Measurements from ENCODE around the gene MGMT.

The MGMT gene

DNA sequence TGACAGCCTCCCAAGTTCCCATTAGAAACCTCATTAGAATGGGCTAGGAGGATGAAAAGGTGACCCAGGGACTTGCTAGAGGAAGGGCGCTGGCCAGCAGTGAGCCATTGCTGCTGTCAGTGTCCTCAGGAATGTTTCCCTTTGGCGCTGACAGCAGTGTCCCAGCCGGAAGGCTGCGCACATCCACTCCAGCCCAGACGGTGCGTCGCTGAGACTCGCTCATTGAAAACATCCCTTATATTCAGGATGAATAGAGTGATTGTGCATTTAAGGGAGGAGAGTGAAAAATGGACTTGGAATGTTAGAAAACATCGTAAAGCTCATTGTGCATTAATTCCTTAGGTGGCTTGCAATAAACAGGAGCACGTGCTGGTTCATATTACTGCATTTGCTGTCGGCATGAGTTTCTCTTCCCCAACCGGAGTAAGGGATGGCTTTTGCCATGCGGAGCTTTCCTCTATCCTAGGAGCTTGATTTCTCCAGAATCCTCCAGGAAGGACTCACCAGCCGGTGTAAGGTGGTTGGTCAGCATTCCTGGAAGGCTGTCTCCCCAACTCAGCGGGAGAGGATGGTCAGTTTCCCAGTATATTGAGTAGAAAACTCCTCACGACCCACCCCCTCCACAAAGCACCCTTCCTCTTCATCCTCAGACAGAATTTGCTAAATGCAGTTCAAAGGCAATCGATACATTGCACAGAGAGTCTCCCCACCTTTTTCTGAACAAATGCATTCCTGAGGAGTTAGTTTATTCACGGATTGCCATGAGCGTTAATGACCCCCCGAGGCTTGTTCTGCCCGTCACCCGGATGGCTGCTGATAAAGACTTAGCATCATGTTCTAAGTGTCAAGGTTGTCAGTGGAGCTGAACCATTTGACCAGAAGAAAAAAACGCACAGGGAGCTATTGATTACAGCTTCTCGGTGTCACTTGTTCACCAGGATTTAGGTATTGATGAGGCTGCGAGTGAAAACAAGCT, 295.2 kb downstream of the MGMT start:
- no peak for ATAC-seq
- no peak for DNase-seq

DNA sequence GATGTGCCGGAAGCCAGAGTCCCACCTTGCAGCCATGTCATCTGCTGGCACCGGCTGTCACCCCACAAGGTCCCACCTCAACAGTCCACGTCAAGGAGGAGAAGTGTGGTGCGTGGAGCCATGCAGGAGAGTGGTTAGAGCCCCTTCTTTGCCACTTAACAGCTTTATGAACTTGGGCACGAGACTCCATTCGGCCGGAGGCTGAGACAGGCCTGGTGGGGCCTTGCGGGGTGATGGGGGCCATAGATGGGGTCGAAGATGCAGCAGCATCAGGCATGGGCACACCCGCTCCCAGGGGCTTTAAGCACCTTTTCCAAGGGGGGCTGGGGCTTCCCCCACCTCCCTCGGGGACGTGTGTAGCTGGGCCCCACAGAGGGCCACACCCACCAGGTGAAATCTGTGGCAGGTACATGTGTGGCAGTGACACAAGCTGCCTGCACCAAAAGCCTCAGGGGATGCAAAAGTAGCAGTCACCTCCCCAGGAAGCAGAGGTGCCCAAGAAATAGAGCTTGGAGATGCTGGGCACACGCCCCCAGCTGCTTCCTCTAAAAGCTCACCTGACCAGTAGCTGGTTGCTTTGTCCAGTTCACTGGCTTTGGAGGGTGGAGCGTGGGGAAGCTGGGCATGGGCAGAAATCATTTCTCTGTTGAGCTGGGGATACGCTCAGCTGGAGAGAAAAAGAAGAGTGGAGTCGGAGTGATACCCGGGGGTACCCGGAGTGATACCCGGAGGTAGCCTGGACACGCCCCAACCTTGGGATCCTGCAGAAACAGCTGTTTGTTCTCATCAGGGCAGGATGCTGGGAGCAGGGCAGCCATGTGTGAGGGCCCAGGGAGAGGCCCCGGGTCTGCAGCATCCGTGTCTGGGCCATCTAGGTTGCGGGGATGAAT, 297.2 kb downstream of the MGMT start:
- DNase-seq = no peak
- no peak for ATAC-seq

DNA sequence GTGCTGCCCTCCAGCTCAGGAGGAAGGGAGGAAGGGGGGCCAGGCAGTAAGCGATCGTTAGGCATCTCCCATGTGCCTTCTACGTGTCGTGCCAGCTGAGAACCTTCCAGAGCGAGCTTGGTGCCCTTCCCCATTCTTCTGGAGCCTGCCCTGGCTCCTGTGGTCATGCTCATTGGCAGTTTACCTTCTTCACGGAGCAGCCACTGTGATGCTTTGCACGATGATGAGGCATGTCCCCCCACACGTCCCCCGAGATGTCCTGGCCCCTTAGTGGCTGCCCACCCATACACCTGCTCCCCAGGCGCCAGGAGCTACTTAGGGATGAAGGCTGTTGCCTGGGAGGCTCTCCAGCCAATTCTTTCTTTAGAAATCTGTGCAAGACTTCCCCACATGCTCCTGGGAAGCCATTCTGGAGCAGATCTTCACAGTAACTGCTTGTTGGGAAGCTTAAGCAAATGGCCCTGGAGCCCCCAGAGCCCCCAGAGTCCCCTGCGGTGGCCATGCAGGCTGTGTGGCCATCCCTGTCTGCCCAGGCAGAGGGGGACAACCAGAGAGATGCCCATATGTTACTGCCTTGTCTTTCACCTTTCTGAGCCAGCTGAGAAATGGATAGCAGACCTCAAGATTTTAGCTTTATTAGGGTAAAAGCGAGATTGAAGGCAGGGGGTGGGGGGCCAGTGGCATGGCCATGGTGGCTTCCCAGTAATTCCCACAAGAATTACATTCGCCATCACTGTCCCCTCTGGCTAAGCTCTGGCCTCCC, 298.0 kb downstream of the MGMT start:
- DNase-seq (no peak), ATAC-seq (no peak)

GRCh38 chr10:129765664-129766550, 298.9 kb downstream of the MGMT start:
- DNase-seq = no peak
- ATAC-seq = no peak

DNA sequence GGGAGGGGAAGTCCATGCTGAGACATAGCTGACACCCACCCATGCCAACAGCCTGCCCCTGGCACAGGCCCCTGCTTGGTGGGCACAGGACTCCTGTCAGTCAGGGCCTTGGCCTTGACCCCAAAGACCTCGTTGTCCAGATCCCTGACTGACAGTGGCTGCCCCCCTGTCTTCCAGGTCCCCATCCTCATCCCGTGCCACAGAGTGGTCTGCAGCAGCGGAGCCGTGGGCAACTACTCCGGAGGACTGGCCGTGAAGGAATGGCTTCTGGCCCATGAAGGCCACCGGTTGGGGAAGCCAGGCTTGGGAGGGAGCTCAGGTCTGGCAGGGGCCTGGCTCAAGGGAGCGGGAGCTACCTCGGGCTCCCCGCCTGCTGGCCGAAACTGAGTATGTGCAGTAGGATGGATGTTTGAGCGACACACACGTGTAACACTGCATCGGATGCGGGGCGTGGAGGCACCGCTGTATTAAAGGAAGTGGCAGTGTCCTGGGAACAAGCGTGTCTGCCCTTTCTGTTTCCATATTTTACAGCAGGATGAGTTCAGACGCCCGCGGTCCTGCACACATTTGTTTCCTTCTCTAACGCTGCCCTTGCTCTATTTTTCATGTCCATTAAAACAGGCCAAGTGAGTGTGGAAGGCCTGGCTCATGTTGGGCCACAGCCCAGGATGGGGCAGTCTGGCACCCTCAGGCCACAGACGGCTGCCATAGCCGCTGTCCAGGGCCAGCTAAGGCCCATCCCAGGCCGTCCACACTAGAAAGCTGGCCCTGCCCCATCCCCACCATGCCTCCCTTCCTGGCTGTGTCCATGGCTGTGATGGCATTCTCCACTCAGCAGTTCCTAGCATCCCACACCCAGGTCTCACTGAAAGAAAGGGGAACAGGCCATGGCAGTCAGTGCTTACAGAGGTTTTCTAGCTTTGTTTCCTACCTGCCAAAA, 299.8 kb downstream of the MGMT start:
- ATAC-seq (no peak), DNase-seq (no peak)

GRCh38 chr10:129767751-129768150, 300.7 kb downstream of the MGMT start:
- ATAC-seq (no peak), DNase-seq (no peak)

DNA sequence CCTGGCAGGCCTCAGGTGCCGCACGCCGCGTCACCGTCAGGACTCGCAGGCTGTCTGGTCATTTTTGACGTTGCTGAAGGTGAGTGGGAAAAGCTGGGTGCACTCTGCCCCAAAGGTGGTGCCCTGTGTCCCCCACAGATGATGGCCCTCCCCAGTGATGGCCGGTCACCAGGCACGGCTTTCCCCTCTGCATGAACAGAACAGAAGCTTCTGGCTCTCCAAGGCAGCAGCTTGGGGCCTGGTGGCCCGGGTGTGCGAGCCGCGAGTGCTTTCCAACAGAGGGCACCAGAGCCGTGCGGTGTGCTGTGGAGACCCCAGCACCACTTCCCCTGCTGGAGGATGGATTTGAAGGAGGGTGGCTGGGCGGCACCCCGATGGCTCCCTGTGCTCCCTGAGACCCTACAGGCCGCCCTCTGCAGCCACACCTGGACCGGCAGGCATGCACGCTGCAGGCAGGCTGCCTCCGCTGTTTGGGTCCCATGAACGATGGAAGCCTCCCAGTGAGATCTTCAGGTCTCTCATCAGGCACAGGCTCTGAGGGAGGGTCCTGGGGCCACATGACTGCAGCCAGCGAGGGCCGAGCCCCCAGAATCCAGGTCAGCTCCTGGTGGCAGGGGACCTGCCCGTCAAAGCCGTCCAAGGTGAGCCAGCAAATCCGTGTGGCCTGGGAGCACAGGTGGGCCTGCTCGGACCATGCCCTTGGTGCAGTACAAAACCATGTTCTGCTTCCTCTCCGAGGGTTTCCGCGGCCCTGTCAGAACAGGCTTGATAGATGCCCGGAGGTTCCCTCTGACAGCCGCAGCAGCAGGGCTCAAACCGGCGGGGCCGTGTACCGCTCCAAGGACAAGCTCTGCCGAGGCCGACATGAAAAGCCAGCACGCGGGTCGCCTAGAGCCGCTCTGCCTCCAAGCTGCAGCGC, 301.7 kb downstream of the MGMT start:
- DNase-seq = no peak
- no peak for ATAC-seq

- ATAC-seq = no peak
- no peak for DNase-seq
These were observed 302.5 kb downstream of the MGMT start for GRCh38 chr10:129769381-129770116.

DNA sequence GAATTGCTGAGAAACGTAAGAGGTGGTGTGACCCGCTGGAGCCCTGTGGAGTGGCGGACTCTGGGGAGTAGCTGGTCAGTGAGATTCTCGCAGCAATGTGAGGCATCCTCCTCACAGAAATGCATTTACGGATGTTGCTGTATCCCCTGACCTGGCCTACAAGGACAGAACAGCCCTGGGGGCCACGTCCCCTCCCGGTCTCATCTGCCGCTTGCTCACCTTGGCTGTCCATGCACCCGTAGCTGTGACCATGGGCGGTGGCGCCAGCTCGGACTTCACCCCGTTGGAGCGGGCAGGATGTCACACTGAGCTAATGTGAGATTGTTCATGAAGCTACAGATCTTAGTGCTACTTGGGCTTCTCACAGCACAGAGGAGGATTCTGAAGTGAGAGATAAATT, 303.2 kb downstream of the MGMT start:
- DNase-seq (no peak), ATAC-seq (no peak)

GRCh38 chr10:129771024-129771423, 304.0 kb downstream of the MGMT start:
- ATAC-seq (no peak), DNase-seq (no peak)

DNA sequence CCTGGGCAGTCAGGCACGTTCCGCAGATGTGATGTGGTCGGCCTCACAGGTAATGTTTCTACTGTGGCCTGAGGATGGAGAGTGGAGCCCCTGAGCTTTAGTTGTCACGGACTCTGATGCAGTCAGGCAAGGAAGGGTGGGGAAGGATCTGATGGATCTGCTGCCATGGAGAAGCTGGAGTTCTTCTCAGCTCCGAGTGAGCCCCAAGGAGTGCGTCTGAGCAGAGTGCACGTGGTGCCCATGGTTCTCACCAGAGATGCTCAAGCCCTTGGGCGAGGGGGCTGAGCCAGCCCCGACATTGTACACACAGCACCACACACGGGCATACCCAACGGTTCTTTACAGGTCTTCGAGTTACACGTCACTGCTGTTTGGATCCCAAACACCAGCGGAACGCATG, 304.5 kb downstream of the MGMT start:
- ATAC-seq = no peak
- no peak for DNase-seq

DNA sequence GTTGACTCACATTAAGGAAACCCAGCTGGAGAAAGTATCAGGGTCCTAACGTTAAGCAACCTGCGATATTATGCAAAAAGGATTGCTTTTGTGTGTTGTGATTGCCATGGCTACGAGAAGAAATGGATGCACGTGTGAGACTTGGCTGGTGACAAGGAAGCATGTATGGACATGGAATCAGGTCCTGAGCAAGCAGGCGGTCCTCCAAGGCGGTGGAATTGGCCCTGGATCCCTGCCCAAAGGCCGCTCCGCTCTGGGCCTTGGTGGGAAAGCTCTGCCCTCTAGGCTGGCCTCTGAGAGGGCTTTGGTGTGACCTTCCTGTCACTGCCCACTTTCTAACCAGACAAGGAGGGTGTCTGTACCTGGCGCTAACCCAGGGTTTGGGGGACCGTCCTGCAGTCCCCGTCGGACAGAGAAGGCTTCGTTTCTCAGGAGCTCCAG, 305.0 kb downstream of the MGMT start:
- ATAC-seq (no peak), DNase-seq (no peak)

DNA sequence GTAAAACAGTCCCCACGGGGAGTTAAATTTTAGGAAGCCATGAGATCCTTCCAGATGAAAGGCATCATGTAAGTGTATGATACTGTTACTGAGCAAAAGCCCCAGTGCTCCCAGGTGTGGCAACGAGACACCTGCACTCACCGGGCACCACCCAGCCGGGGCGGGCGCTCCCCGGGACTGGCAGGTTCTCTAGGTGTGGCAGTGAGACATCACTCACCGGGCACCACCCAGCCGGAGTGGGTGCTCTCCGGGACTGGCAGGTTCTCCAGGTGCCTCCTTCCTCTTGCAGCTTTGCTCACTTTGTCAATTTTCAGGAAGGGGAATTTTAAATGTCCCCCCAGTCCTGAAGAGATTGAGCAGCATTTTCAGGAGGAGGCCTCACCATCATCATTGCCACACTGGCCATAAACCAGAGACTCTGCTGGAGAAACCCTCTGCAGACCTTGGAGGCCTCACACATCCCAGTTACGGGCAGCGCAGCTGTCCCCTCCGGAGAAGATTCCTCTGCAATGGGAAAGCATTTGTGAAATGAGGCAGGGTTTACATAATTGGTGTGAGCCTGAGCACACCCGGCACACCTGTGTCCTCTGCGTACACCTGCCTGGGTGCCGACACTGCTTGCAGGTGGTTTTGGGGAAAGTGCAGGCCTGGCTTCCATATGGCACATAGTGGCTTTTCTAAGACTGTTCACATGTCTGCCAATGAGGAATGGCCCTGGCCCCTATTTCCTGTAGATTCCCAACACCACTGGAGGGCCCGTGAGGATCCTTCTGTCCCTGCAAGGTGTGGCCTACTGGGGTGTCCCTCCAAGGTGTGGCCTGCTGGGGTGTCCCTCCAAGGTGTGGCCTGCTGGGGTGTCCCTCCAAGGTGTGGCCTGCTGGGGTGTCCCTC, 305.7 kb downstream of the MGMT start:
- ATAC-seq = no peak

GRCh38 chr10:129773359-129773990, 306.4 kb downstream of the MGMT start:
- no peak for DNase-seq
- no peak for ATAC-seq

More for the DNA sequence above, 305.7 kb downstream of the MGMT start:
- no peak for DNase-seq

DNA sequence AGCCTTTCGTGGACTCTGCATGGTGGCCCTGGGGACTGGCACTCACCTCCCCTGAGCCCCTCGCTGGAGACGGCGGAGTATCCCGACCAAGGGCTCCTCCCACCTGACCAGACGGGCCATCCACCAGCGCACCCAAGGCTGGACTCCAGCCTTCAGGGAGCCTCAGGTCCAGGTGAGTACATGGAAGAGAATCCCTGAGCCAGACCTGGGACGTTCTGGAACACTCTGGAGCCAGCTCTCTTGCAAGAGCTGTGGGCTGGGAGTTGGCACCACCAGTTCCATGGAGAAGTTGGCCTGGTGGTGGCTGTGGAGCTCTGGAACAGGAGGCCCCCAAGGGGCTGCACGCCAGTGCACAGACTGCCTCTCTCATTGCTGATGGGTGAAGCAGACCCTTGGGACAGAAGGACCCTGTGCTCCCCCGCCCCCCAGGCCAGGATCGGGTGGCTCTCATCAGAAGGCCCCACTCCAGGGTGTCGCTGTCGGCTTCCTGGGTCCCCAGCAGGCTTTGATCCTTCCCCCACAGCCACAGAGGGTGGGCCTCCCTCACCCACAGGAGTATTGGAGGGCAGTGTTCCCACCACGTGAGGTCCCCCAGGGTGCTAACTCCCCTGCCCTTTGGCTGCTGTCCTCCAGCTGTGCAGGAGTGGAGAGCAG, 307.2 kb downstream of the MGMT start:
- no peak for ATAC-seq
- no peak for DNase-seq
